HG02571 (cell line): Measurements from ENCODE around the gene CCNG1.
"Not testable (repeated sequence)": the region's sequence is repeated elsewhere in the genome, so short reads cannot be mapped to it uniquely, and the experiment has no call there.

Experiments used
- ATAC-seq: cut with Tn5 transposase; IDR thresholded peaks from one replicate; pipeline ENCODE4 v1.9.1; 2021; ENCODE audit warnings: mild to moderate bottlenecking, moderate library complexity; ENCODE audit not compliant: unreplicated experiment

CCNG1 gene

GRCh38 chr5:163440954-163441353 is 3.6 kb downstream of the CCNG1 start:
- no peak for ATAC-seq

GRCh38 chr5:163444526-163444925 is 7.1 kb downstream of the CCNG1 start:
- no peak for ATAC-seq

GRCh38 chr5:163445345-163445744 is 8.0 kb downstream of the CCNG1 start:
- no peak for ATAC-seq

GRCh38 chr5:163447191-163447590 is 9.8 kb downstream of the CCNG1 start:
- ATAC-seq = no peak

GRCh38 chr5:163447875-163448274 is 10.5 kb downstream of the CCNG1 start:
- ATAC-seq = no peak

- no peak for ATAC-seq
Observed at GRCh38 chr5:163448491-163448890, 11.1 kb downstream of the CCNG1 start.

- no peak for ATAC-seq
Observed at GRCh38 chr5:163451489-163451888, 14.1 kb downstream of the CCNG1 start.

- no peak for ATAC-seq
Observed at GRCh38 chr5:163453705-163454104, 16.3 kb downstream of the CCNG1 start.

- ATAC-seq = not testable (repeated sequence)
Observed at GRCh38 chr5:163455406-163455805, 18.0 kb downstream of the CCNG1 start.

- ATAC-seq = no peak
Observed at GRCh38 chr5:163456029-163456589, 18.7 kb downstream of the CCNG1 start.

GRCh38 chr5:163456840-163457239 is 19.4 kb downstream of the CCNG1 start:
- ATAC-seq = no peak

- no peak for ATAC-seq
Observed at GRCh38 chr5:163458778-163459385, 21.5 kb downstream of the CCNG1 start.

GRCh38 chr5:163459462-163459818 is 22.0 kb downstream of the CCNG1 start:
- peak; percentile 3 for ATAC-seq

- peak; percentile 85 for ATAC-seq
Observed at GRCh38 chr5:163459819-163460561, 22.6 kb downstream of the CCNG1 start, which contains the start of gene NUDCD2. Gene NUDCD2, minus strand, starts transcription at chr5:163460102. Its CDS starts 52 bp downstream, at chr5:163460050.

GRCh38 chr5:163460562-163461171 is 23.3 kb downstream of the CCNG1 start, which contains the start of gene HMMR:
Gene HMMR, plus strand, starts transcription at chr5:163460632. Its CDS starts 61 bp downstream, at chr5:163460693.
- no peak for ATAC-seq

- no peak for ATAC-seq
Observed at GRCh38 chr5:163463063-163463435, 25.7 kb downstream of the CCNG1 start.

GRCh38 chr5:163467682-163468081 is 30.3 kb downstream of the CCNG1 start:
- ATAC-seq = no peak

GRCh38 chr5:163473635-163474243 is 36.3 kb downstream of the CCNG1 start:
- ATAC-seq = no peak

GRCh38 chr5:163475411-163475810 is 38.0 kb downstream of the CCNG1 start:
- ATAC-seq = no peak

GRCh38 chr5:163478126-163478981 is 41.0 kb downstream of the CCNG1 start:
- ATAC-seq = no peak

- no peak for ATAC-seq
Observed at GRCh38 chr5:163478982-163479271, 41.5 kb downstream of the CCNG1 start.
